ENCODE results near the gene FER. TPM values are rescaled to one million over a fixed set of nuclear protein-coding genes. Genes with fewer than 3 reads are reported as not detected.

Gene FER
- total RNA-seq, 1 donor from 2014 or later: 13.4 TPM

- Histone ChIP-seq H3K27me3 (ENCODE audit: low read depth) (no peaks in the 10 kb centered on the region), H3K4me3 (no peak overlapping the region), H3K9me3 (replicated peaks) (no peaks in the 10 kb centered on the region), H3K4me1 (peaks cover 3% of the 10 kb centered on the region), H3K36me3 (no peaks in the 10 kb centered on the region), H3K27ac (replicated peaks) (no peak overlapping the region)
- intact Hi-C loops (cut with micrococcal nuclease): no loop called here
- no peak for DNase-seq
- peak; percentile 34 for TF ChIP-seq CTCF (IDR thresholded peaks at IDR 0.05; ENCODE audit: borderline replicate concordance)
Observed at GRCh38 chr5:108919591-108920326, 172.1 kb downstream of the FER start.

GRCh38 chr5:108924457-108924961 lies 176.8 kb downstream of the FER start:
- no peak for TF ChIP-seq CTCF (IDR thresholded peaks at IDR 0.05; ENCODE audit: borderline replicate concordance)
- no peak for DNase-seq

GRCh38 chr5:108925073-108925472 lies 177.4 kb downstream of the FER start:
- TF ChIP-seq CTCF (IDR thresholded peaks at IDR 0.05; ENCODE audit: borderline replicate concordance): no peak
- Histone ChIP-seq H3K9me3 (replicated peaks) (no peaks in the 10 kb centered on the region), H3K27ac (replicated peaks) (no peak overlapping the region), H3K4me1 (peaks cover 7% of the 10 kb centered on the region), H3K4me3 (no peak overlapping the region), H3K36me3 (no peaks in the 10 kb centered on the region), H3K27me3 (ENCODE audit: low read depth) (no peaks in the 10 kb centered on the region)
- no peak for DNase-seq
- intact Hi-C loops (cut with micrococcal nuclease): no loop called here

More at GRCh38 chr5:108924457-108924961, 176.8 kb downstream of the FER start:
- Histone ChIP-seq H3K9me3 (replicated peaks) (no peaks in the 10 kb centered on the region), H3K4me3 (no peak overlapping the region), H3K27ac (replicated peaks) (no peak overlapping the region), H3K36me3 (no peaks in the 10 kb centered on the region), H3K4me1 (peaks cover 8% of the 10 kb centered on the region), H3K27me3 (ENCODE audit: low read depth) (no peaks in the 10 kb centered on the region)
- intact Hi-C loops (cut with micrococcal nuclease): no loop called here

GRCh38 chr5:108930107-108930506 lies 182.4 kb downstream of the FER start:
- Histone ChIP-seq H3K27ac (replicated peaks) (no peak overlapping the region), H3K27me3 (ENCODE audit: low read depth) (no peaks in the 10 kb centered on the region)

GRCh38 chr5:108935611-108936010 lies 187.9 kb downstream of the FER start:
- intact Hi-C loops (cut with micrococcal nuclease): no loop called here
- no peak for TF ChIP-seq CTCF (IDR thresholded peaks at IDR 0.05; ENCODE audit: borderline replicate concordance)

More at GRCh38 chr5:108930107-108930506, 182.4 kb downstream of the FER start:
- Histone ChIP-seq H3K4me3 (no peak overlapping the region), H3K4me1 (peaks cover 7% of the 10 kb centered on the region), H3K9me3 (replicated peaks) (peaks cover 22% of the 10 kb centered on the region), H3K36me3 (peaks cover 13% of the 10 kb centered on the region)
- DNase-seq: no peak
- TF ChIP-seq CTCF (IDR thresholded peaks at IDR 0.05; ENCODE audit: borderline replicate concordance): no peak
- intact Hi-C loops (cut with micrococcal nuclease): no loop called here

More at GRCh38 chr5:108935611-108936010, 187.9 kb downstream of the FER start:
- Histone ChIP-seq H3K4me3 (no peak overlapping the region), H3K4me1 (no peaks in the 10 kb centered on the region), H3K36me3 (peaks cover 13% of the 10 kb centered on the region), H3K9me3 (replicated peaks) (peaks cover 22% of the 10 kb centered on the region), H3K27ac (replicated peaks) (no peak overlapping the region), H3K27me3 (ENCODE audit: low read depth) (no peaks in the 10 kb centered on the region)
- no peak for DNase-seq

All from left ventricle myocardium inferior (tissue), 1 donor.